Right atrium auricular region (tissue), 2 donors: Measurements from ENCODE around the gene ZNF341. TPM values are rescaled to one million over a fixed set of nuclear protein-coding genes. Genes with fewer than 3 reads are reported as not detected.

Source experiments
- DNase-seq: peaks from one replicate; pipeline ENCODE4 v3.0.0-alpha.2; 2019; ENCODE audit warnings: low spot score
- H3K27ac ChIP-seq, 2 donors: fragments of 200-600 bp; sonication (generic); 1 replicate in 1 of 2; 2 replicates in 1 of 2; pipeline ENCODE4 v1.5.1; 2016 to 2019
- H3K27me3 ChIP-seq, 2 donors: fragments of 200-600 bp; sonication (generic); one replicate each; pipeline versions ENCODE4 v1.5.1 to v1.6.0; 2017 to 2019
- H3K36me3 ChIP-seq: fragments of 200-600 bp; sonication (generic); one replicate; pipeline ENCODE4 v1.5.1; 2016
- H3K4me1 ChIP-seq, 2 donors: fragments of 200-600 bp; sonication (generic); one replicate each; pipeline versions ENCODE4 v1.5.1 to v1.6.0; 2017 to 2019
- H3K4me3 ChIP-seq, 2 donors: fragments of 200-600 bp; sonication (generic); 1 replicate in 1 of 2; 2 replicates in 1 of 2; pipeline ENCODE4 v1.5.1; 2017 to 2019; ENCODE audit warnings: mild to moderate bottlenecking in 1 of 2, moderate library complexity in 1 of 2
- H3K9me3 ChIP-seq, 2 donors: fragments of 200-600 bp; sonication (generic); one replicate each; pipeline ENCODE4 v1.5.1; 2019
- total RNA-seq, 2 donors: library from RNA; depleted of rRNA; stranded (reverse); fragments of >200 nt; gene quantifications; one replicate each; pipeline ENCODE4 v1.1.0, GENCODE V29; 2016
- TF ChIP-seq, protein P1 (sequence below), 2 donors: fragments of 200-600 bp; sonication (generic); IDR thresholded peaks; one replicate each; pipeline ENCODE4 v1.5.1; 2019; ENCODE audit warnings: antibody characterized with exemption in 2 of 2

ZNF341 gene
- total RNA-seq, 2 donors from 2014 or later, result 1.0 to 1.8 TPM

DNA sequence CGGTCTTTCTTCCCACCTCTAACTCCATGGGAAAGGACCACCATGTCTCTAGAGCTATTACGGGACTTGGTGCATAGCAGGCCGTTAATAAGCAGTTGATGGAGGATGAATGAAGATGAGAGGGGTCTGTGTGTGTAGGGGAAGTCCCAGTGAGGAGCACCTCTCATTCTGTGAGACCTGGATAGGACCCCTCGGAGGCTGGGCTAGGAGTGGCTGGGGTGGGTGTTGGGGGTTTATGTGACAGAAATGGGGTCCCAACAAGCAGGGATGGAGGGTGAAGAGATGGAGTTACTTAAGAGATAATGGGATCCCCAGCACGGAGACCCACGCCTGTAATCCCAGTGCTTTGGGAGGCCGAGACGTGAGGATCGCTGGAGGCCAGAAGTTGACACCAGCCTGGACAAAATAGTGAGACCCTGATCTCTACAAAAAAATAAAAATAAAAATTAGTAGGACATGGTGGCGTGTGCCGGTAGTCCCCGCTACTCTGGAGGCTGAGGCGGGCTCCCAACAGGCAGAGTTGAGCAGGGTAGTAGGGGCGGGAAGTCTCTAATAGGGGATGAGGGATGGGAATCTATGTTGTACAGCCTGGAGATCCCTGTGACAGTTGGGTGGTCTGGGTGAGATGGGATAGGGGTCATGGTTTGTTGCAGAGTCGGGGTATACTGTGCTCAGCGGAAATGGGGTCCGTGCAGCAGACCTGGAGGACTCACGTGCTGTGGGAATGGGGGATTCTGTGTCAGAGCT lies 677 bp upstream of the ZNF341 start:
- peaks cover 0 to 5% of the 10 kb centered on the region in 2 donors for H3K9me3 ChIP-seq
- H3K4me1 ChIP-seq, result peaks cover 0 to 22% of the 10 kb centered on the region in 2 donors
- DNase-seq, result no peak
- H3K4me3 ChIP-seq, result peak overlapping the region; percentile 49 to 65
- no peaks in the 10 kb centered on the region for H3K36me3 ChIP-seq
- no peaks in the 10 kb centered on the region for H3K27me3 ChIP-seq
- TF ChIP-seq, protein P1, sequence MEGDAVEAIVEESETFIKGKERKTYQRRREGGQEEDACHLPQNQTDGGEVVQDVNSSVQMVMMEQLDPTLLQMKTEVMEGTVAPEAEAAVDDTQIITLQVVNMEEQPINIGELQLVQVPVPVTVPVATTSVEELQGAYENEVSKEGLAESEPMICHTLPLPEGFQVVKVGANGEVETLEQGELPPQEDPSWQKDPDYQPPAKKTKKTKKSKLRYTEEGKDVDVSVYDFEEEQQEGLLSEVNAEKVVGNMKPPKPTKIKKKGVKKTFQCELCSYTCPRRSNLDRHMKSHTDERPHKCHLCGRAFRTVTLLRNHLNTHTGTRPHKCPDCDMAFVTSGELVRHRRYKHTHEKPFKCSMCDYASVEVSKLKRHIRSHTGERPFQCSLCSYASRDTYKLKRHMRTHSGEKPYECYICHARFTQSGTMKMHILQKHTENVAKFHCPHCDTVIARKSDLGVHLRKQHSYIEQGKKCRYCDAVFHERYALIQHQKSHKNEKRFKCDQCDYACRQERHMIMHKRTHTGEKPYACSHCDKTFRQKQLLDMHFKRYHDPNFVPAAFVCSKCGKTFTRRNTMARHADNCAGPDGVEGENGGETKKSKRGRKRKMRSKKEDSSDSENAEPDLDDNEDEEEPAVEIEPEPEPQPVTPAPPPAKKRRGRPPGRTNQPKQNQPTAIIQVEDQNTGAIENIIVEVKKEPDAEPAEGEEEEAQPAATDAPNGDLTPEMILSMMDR (IDR thresholded peaks at IDR 0.05), result no peak
- H3K27ac ChIP-seq, result peak overlapping the region; percentile 86 to 87

DNA sequence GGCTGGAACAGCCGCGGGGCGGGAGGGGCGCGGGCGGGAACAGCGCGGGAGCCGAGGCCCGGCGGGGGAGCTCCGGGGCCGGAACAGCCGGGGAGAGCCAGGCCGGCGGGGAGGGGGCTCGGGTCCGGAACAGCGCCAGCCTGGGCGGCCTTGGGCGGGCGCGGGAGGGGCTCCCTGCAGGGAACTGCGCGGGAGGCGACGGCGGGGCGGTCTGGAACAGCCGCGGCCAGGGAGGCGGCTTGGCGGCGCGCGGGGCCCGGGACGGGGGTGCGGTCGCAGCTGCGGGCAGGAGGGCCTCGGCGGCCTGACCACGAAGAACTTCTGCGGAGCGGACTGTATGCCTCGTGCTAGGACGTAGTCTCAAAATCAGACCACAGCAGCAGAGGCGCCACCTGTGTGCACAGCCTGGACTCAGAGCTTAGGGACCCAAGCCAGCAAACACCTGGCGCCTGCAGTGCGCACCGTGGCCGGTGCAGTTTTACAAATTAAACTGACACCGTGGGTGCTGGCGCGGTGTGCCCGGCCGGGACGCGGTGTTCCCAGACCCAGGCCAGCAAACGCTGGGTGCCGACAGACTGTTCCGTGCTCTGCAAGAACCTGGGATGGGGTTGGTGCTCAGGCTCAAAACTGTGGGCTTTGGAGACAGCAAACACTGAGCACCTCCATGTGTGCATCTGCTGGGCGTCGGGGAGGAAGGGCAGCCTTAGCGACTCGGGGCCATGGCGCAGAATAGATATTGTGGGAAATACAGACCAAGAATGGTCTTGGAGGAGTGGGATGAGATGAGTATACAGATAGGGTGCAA lies 572 bp downstream of the ZNF341 start:
- Histone ChIP-seq H3K4me3 (peak overlapping the region; percentile 49 to 65), H3K4me1 (peaks cover 0 to 22% of the 10 kb centered on the region in 2 donors), H3K9me3 (peaks cover 9 to 17% of the 10 kb centered on the region in 2 donors), H3K27me3 (no peaks in the 10 kb centered on the region), H3K36me3 (no peaks in the 10 kb centered on the region), H3K27ac (peak overlapping the region; percentile 87 to 88)
- DNase-seq, result peak; percentile 70
- TF ChIP-seq, protein P1 (IDR thresholded peaks at IDR 0.05), result no peak

DNA sequence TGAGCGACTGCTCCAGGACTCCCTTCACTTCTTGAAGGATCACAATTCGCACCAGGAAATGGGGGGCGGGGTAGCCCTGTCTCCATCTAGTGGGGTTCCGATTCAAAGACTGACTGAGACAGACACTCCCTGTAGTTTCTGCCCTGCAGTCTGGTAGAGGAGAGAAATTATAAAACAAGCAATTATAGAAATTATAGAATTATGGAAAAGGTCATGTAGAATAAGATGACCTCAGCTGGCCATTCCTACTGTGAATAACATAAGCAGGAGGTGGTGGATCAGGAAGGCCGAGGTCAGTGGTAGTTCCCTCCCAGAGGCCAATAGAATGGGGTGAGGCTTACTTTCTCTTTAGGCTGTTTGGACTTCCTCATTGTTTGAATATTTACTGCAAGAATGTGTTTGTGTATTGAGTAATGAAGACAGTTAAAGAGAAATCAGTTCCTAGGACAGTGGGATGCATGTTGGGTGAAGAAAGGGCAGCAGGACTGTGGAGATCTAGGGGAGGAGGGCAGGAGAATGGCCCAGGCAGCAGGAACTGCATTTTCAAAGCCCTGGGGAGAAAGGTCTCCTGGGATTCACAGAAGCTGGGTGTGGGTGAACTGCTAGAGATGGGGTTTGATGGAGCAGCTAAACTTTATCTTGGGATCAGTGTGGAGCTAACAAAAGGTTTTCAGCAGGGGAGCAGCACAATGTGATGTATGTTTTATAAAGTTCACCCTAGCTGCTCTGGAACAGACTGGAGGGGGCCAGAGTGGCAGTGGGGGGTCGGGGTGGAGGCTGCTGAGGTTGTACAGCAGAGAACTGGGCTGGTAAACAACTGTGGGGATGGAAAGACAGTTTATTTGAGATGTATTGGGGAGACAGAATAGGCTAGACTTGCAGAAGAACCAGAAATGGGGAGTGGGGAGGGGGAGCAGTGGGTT lies 2.1 kb downstream of the ZNF341 start:
- H3K4me1 ChIP-seq, result peaks cover 0 to 22% of the 10 kb centered on the region in 2 donors
- H3K36me3 ChIP-seq, result no peaks in the 10 kb centered on the region
- TF ChIP-seq, protein P1 (IDR thresholded peaks at IDR 0.05), result no peak
- no peak overlapping the region for H3K4me3 ChIP-seq
- no peaks in the 10 kb centered on the region for H3K27me3 ChIP-seq
- peak overlapping the region; percentile 10 to 87 for H3K27ac ChIP-seq
- DNase-seq, result peak; percentile 57
- peaks cover 9 to 23% of the 10 kb centered on the region in 2 donors for H3K9me3 ChIP-seq

DNA sequence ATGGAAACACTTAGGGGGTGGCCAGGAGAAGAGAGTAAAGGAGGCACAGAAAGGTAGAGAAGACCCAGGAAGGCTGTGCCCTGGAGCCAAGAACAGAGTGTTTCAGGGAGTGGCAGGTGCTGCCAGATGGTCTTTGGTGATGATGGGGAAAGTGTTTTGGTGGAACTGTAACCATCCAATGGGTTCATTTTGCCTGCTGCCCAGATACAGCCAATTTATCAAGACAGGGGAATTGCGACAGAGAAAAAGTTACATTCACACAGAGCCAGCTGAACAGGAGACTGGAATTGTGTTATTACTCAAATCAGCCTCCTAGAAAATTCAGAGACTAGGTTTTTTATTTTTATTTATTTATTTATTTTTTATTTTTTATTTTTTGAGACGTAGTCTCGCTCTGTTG lies 5.2 kb downstream of the ZNF341 start:
- H3K9me3 ChIP-seq, result peaks cover 9 to 23% of the 10 kb centered on the region in 2 donors
- H3K27me3 ChIP-seq, result no peaks in the 10 kb centered on the region
- no peak for DNase-seq
- H3K27ac ChIP-seq, result no peak overlapping the region
- no peak overlapping the region for H3K4me3 ChIP-seq
- peaks cover 0 to 14% of the 10 kb centered on the region in 2 donors for H3K4me1 ChIP-seq
- TF ChIP-seq, protein P1 (IDR thresholded peaks at IDR 0.05), result no peak
- H3K36me3 ChIP-seq, result no peaks in the 10 kb centered on the region

DNA sequence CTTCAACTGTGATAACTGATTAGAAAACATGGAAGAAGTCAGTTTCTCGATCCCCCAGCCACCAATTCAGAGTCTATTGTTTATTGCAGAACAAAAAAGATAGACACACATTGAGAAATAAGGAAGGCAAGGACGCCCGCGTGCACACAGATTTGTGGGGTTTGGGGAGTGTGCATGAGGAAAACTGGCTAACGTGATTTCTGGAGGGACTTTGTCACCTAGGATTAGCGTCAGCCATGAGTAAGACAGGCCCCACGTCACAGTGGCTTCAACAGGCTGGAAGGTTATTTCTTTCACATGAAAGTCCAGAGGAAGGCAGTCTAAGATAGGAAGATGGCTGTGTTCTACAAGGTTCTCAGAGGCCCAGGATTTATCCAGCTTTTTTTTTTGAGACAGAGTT lies 7.7 kb downstream of the ZNF341 start:
- peaks cover 9 to 23% of the 10 kb centered on the region in 2 donors for H3K9me3 ChIP-seq
- no peaks in the 10 kb centered on the region for H3K4me1 ChIP-seq
- no peak overlapping the region for H3K4me3 ChIP-seq
- TF ChIP-seq, protein P1 (IDR thresholded peaks at IDR 0.05), result no peak
- no peak for DNase-seq
- H3K36me3 ChIP-seq, result no peaks in the 10 kb centered on the region
- H3K27ac ChIP-seq, result no peak overlapping the region
- H3K27me3 ChIP-seq, result no peaks in the 10 kb centered on the region
